HG03521 (cell line): ENCODE data around the gene TESK1.

Experiments used
- ATAC-seq: cut with Tn5 transposase; IDR thresholded peaks from one replicate; pipeline ENCODE4 v1.9.1; 2021; ENCODE audit warnings: mild to moderate bottlenecking, moderate library complexity; ENCODE audit not compliant: unreplicated experiment

Gene TESK1

GRCh38 chr9:35646153-35646532, 41.1 kb downstream of the TESK1 start:
- ATAC-seq, result peak; percentile 1

- ATAC-seq, result peak; percentile 83
Observed at GRCh38 chr9:35646533-35647265, 41.6 kb downstream of the TESK1 start.

- ATAC-seq, result no peak
Observed at GRCh38 chr9:35649431-35650340, 44.6 kb downstream of the TESK1 start.

GRCh38 chr9:35650341-35651158, 45.5 kb downstream of the TESK1 start, which contains the start of gene SIT1:
Gene SIT1, minus strand, starts transcription at chr9:35650931. Its CDS starts 78 bp downstream, at chr9:35650853.
- ATAC-seq, result no peak

GRCh38 chr9:35651956-35652828, 47.1 kb downstream of the TESK1 start:
- ATAC-seq, result no peak

- ATAC-seq, result no peak
Observed at GRCh38 chr9:35652829-35653209, 47.8 kb downstream of the TESK1 start.

- no peak for ATAC-seq
Observed at GRCh38 chr9:35653611-35654010, 48.5 kb downstream of the TESK1 start.

GRCh38 chr9:35656348-35656747, 51.3 kb downstream of the TESK1 start:
- no peak for ATAC-seq

- ATAC-seq, result no peak
Observed at GRCh38 chr9:35656831-35657545, 51.9 kb downstream of the TESK1 start.

- ATAC-seq, result peak; percentile 76
Observed at GRCh38 chr9:35657546-35658136, 52.6 kb downstream of the TESK1 start, which contains the start of gene RMRP. Gene RMRP, minus strand, starts transcription at chr9:35658019.

GRCh38 chr9:35658137-35658967, 53.3 kb downstream of the TESK1 start, which contains the start of gene CCDC107:
Gene CCDC107, plus strand, starts transcription at chr9:35658292. Its CDS starts 88 bp downstream, at chr9:35658380.
- ATAC-seq, result peak; percentile 71

- ATAC-seq, result no peak
Observed at GRCh38 chr9:35658968-35659220, 53.8 kb downstream of the TESK1 start.

- no peak for ATAC-seq
Observed at GRCh38 chr9:35659340-35659739, 54.3 kb downstream of the TESK1 start.
